ENCODE measurements around the gene TCAP. TPM values are rescaled to one million over a fixed set of nuclear protein-coding genes. Genes with fewer than 3 reads are reported as not detected.

Gene TCAP
- total RNA-seq, 2 donors from 2014 or later: 1.5 to 1.9 TPM

DNA sequence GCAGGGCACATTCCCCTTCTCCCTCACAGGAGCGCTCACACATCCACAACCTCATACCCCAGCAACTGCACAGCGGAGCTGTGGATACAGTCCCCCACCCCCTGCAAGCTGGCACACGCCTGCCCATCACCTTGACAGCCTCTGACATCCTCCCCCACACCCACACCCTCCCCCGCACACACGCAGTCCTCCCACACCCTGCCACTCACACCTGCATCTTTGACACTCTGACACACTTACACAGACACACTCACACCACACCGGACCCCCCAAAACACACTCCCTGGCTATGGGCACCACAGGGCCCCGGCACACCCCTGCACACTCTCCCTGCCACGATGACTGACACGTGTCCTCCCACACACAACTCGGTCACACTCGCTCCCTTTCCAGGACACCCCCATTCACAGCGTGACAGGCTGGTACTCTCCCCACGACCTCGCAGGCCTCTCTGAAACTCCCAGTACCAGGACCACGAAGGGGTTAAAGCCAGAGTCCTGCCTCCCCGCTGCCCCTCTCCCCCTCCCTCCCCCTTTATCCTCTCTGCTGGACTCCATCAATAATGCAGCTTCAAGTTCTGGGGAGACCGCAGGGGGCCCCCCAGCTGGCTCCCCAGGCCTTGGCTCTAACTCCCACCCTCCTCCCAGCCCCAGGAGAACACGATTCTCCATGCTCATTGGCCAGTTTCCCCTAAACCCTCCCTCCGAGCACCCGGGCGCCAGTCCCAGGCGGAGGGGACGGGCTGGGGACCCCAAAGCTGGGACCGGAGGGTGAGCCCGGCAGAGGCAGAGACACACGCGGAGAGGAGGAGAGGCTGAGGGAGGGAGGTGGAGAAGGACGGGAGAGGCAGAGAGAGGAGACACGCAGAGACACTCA is 38.7 kb upstream of the TCAP start, which contains the start of gene PPP1R1B:
Gene PPP1R1B, plus strand, starts transcription at position 782 of the 876 bp plus-strand sequence. CDS start 441 bp downstream, outside the sequence.
- Mint-ChIP-seq H3K27me3 (ENCODE audit: insufficient read depth) (peaks cover 55% of the 10 kb centered on the region), H3K36me3 (ENCODE audit: low read depth) (no peaks in the 10 kb centered on the region), H3K4me3 (peak within 1 kb of the TSS; percentile 61), H3K4me1 (peaks cover 20% of the 10 kb centered on the region), H3K27ac (no peak within 1 kb of the TSS), H3K9me3 (no peaks in the 10 kb centered on the region)
- peak; percentile 86 for DNase-seq
- Histone ChIP-seq H3K27ac (ENCODE audit: low read depth, low read length) (no peak within 1 kb of the TSS), H3K9ac (ENCODE audit: extremely low read depth, low read length, poor library complexity, severe bottlenecking) (no peak within 1 kb of the TSS), H3K9me3 (ENCODE audit: control insufficient read depth, low read length) (no peaks in the 10 kb centered on the region), H3K27me3 (ENCODE audit: control insufficient read depth, insufficient read depth, low read length, poor library complexity, severe bottlenecking) (peaks cover 46% of the 10 kb centered on the region), H3K36me3 (ENCODE audit: control insufficient read depth, insufficient read depth, low read length) (no peaks in the 10 kb centered on the region), H3K4me3 (ENCODE audit: low read length) (peak within 1 kb of the TSS; percentile 81), H3K4me1 (ENCODE audit: control insufficient read depth, insufficient read depth, low read length) (peaks cover 10% of the 10 kb centered on the region)
- 17 to 23% methylated on average over 14 to 29 of the region's 29 CpGs for WGBS, 2 experiments (ENCODE audit: insufficient coverage in 1 of 2, insufficient read length in 1 of 2)
- TF ChIP-seq, protein P1, sequence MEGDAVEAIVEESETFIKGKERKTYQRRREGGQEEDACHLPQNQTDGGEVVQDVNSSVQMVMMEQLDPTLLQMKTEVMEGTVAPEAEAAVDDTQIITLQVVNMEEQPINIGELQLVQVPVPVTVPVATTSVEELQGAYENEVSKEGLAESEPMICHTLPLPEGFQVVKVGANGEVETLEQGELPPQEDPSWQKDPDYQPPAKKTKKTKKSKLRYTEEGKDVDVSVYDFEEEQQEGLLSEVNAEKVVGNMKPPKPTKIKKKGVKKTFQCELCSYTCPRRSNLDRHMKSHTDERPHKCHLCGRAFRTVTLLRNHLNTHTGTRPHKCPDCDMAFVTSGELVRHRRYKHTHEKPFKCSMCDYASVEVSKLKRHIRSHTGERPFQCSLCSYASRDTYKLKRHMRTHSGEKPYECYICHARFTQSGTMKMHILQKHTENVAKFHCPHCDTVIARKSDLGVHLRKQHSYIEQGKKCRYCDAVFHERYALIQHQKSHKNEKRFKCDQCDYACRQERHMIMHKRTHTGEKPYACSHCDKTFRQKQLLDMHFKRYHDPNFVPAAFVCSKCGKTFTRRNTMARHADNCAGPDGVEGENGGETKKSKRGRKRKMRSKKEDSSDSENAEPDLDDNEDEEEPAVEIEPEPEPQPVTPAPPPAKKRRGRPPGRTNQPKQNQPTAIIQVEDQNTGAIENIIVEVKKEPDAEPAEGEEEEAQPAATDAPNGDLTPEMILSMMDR (conservative IDR thresholded peaks at IDR 0.05): no peak

DNA sequence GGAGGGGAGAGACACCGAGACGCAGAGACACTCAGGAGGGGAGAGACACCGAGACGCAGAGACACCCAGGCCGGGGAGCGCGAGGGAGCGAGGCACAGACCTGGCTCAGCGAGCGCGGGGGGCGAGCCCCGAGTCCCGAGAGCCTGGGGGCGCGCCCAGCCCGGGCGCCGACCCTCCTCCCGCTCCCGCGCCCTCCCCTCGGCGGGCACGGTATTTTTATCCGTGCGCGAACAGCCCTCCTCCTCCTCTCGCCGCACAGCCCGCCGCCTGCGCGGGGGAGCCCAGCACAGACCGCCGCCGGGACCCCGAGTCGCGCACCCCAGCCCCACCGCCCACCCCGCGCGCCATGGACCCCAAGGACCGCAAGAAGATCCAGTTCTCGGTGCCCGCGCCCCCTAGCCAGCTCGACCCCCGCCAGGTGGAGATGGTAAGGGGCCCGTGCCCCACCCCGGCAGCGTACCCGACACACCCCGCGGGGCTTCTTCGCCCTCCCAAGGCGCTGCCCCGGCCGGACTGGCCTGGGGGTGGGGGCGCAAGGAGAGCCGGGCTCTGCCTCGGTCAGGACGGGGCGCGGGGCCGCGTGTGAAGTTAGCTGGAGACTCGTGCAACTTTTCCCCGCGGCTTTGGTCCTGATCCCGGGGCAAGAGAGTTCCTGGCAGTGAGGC is 38.0 kb upstream of the TCAP start:
- Histone ChIP-seq H3K36me3 (ENCODE audit: control insufficient read depth, insufficient read depth, low read length) (no peaks in the 10 kb centered on the region), H3K9ac (ENCODE audit: extremely low read depth, low read length, poor library complexity, severe bottlenecking) (no peak overlapping the region), H3K27ac (ENCODE audit: low read depth, low read length) (no peak overlapping the region), H3K27me3 (ENCODE audit: control insufficient read depth, insufficient read depth, low read length, poor library complexity, severe bottlenecking) (peaks cover 43% of the 10 kb centered on the region), H3K9me3 (ENCODE audit: control insufficient read depth, low read length) (no peaks in the 10 kb centered on the region), H3K4me3 (ENCODE audit: low read length) (peak overlapping the region; percentile 81), H3K4me1 (ENCODE audit: control insufficient read depth, insufficient read depth, low read length) (peaks cover 10% of the 10 kb centered on the region)
- WGBS, 2 experiments (ENCODE audit: insufficient coverage in 1 of 2, insufficient read length in 1 of 2): 0 to 1% methylated on average over 8 to 70 of the region's 72 CpGs
- H3K27me3 Mint-ChIP-seq (ENCODE audit: insufficient read depth): peaks cover 52% of the 10 kb centered on the region
- TF ChIP-seq, protein P1 (conservative IDR thresholded peaks at IDR 0.05): no peak
- H3K27ac Mint-ChIP-seq: no peak overlapping the region
- peaks cover 26% of the 10 kb centered on the region for H3K4me1 Mint-ChIP-seq
- DNase-seq: peak; percentile 78
- H3K36me3 Mint-ChIP-seq (ENCODE audit: low read depth): no peaks in the 10 kb centered on the region
- peak overlapping the region; percentile 61 for H3K4me3 Mint-ChIP-seq
- no peaks in the 10 kb centered on the region for H3K9me3 Mint-ChIP-seq

GRCh38 chr17:39627712-39628516 is 37.2 kb upstream of the TCAP start:
- H3K36me3 ChIP-seq (ENCODE audit: control insufficient read depth, insufficient read depth, low read length): no peaks in the 10 kb centered on the region
- H3K9ac ChIP-seq (ENCODE audit: extremely low read depth, low read length, poor library complexity, severe bottlenecking): no peak overlapping the region
- 18 to 35% methylated on average over 6 to 16 of the region's 16 CpGs for WGBS, 2 experiments (ENCODE audit: insufficient coverage in 1 of 2, insufficient read length in 1 of 2)
- Mint-ChIP-seq H3K36me3 (ENCODE audit: low read depth) (no peaks in the 10 kb centered on the region), H3K4me1 (peaks cover 26% of the 10 kb centered on the region), H3K9me3 (no peaks in the 10 kb centered on the region), H3K27ac (no peak overlapping the region), H3K27me3 (ENCODE audit: insufficient read depth) (peaks cover 52% of the 10 kb centered on the region), H3K4me3 (peak overlapping the region; percentile 61)
- TF ChIP-seq, protein P1 (conservative IDR thresholded peaks at IDR 0.05): no peak
- DNase-seq: peak; percentile 83
- H3K27me3 ChIP-seq (ENCODE audit: control insufficient read depth, insufficient read depth, low read length, poor library complexity, severe bottlenecking): peaks cover 43% of the 10 kb centered on the region
- peaks cover 10% of the 10 kb centered on the region for H3K4me1 ChIP-seq (ENCODE audit: control insufficient read depth, insufficient read depth, low read length)
- H3K4me3 ChIP-seq (ENCODE audit: low read length): no peak overlapping the region
- no peak overlapping the region for H3K27ac ChIP-seq (ENCODE audit: low read depth, low read length)
- H3K9me3 ChIP-seq (ENCODE audit: control insufficient read depth, low read length): no peaks in the 10 kb centered on the region

Data from endodermal cell (in vitro differentiated cells).